Lower leg skin (tissue), 4 donors: ENCODE data around the gene VIPR1. TPM values are rescaled to one million over a fixed set of nuclear protein-coding genes. Genes with fewer than 3 reads are reported as not detected.

Source experiments
- DNase-seq, 2 donors: peaks; one replicate each; pipeline ENCODE4 v3.0.0-alpha.2; 2019; ENCODE audit warnings: low spot score in 2 of 2
- H3K4me3 ChIP-seq: fragments of 200-600 bp; sonication (generic); 2 replicates; pipeline ENCODE4 v1.5.1; 2017; ENCODE audit warnings: mild to moderate bottlenecking, low read depth; ENCODE audit not compliant: poor library complexity, severe bottlenecking
- POLR2A ChIP-seq, 2 donors: fragments of 450-650 bp; IDR thresholded peaks; one replicate each; pipeline ENCODE4 v1.6.1; 2016 to 2017; ENCODE audit warnings: antibody characterized with exemption in 2 of 2, mild to moderate bottlenecking in 1 of 2, moderate library complexity in 1 of 2
- WGBS, 2 donors: methylation state at CpG; one replicate each; pipeline ENCODE4 v1.1.5; 2018; 5-methylcytosine and 5-hydroxymethylcytosine counted together
- intact Hi-C: fragments of 100-400 bp; cut with DNase I; formaldehyde crosslinking; loops from one replicate; pipeline ENCODE4 v1.15.0; 2023; ENCODE audit warnings: low total_unique reads
- total RNA-seq, 4 donors: library from RNA; depleted of rRNA; stranded (reverse); fragments of >200 nt; gene quantifications; one replicate each; pipeline ENCODE4 v1.1.0, GENCODE V29; 2016
- TF ChIP-seq, protein P1 (sequence below), 3 donors: fragments of 450-650 bp; IDR thresholded peaks; one replicate each; pipeline ENCODE4 v1.5.1; 2016; ENCODE audit warnings: antibody characterized with exemption in 3 of 3, mild to moderate bottlenecking in 3 of 3, moderate library complexity in 2 of 3

VIPR1 gene
- total RNA-seq, 4 donors from 2014 or later, result 69.9 to 110 (median 70.8) TPM

DNA sequence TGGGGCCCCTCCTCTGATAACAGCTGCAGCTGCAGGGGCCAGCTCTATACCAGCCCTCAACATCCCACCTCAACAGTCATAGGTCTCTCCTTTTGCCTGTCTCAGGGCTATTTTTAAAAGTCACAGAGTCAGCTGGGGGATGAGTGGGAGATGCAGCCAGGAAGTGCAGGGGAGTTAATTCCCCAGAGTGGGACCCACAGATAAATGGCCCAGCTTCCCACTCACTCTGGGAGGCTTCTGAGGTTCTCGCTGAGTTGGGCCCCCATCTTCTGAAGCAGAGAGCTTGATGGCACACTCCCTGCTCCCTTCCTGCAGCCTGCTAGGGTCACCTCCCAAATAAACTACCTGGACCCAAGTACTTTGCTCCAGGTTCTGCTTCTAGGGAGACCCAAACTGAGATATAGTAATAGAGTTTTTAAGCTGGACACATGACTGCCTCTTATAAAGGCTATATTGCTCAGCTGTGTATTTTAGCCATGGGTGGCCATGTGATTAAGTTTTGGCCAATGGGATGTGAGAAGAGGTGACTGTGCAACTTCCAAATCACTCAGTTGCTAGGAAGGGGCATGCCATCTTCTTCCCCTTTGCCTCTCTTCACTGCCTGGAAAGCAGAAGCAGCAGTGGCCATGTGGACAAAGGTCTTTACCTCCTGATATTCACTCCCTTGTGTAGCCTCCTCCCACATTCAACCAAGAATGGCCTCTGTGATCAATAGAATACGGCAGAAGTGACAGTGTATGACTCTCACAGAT is 15.5 kb upstream of the VIPR1 start:
- 88 to 90% methylated on average over 2 of the region's 2 CpGs for WGBS, 2 donors
- peak in 1 of 2 donors; percentile 39 for DNase-seq
- TF ChIP-seq, protein P1, sequence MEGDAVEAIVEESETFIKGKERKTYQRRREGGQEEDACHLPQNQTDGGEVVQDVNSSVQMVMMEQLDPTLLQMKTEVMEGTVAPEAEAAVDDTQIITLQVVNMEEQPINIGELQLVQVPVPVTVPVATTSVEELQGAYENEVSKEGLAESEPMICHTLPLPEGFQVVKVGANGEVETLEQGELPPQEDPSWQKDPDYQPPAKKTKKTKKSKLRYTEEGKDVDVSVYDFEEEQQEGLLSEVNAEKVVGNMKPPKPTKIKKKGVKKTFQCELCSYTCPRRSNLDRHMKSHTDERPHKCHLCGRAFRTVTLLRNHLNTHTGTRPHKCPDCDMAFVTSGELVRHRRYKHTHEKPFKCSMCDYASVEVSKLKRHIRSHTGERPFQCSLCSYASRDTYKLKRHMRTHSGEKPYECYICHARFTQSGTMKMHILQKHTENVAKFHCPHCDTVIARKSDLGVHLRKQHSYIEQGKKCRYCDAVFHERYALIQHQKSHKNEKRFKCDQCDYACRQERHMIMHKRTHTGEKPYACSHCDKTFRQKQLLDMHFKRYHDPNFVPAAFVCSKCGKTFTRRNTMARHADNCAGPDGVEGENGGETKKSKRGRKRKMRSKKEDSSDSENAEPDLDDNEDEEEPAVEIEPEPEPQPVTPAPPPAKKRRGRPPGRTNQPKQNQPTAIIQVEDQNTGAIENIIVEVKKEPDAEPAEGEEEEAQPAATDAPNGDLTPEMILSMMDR (IDR thresholded peaks at IDR 0.05), result no peak
- no peak for TF ChIP-seq POLR2A (IDR thresholded peaks at IDR 0.05)
- intact Hi-C loops, result no loop called here
- no peak overlapping the region for H3K4me3 ChIP-seq

DNA sequence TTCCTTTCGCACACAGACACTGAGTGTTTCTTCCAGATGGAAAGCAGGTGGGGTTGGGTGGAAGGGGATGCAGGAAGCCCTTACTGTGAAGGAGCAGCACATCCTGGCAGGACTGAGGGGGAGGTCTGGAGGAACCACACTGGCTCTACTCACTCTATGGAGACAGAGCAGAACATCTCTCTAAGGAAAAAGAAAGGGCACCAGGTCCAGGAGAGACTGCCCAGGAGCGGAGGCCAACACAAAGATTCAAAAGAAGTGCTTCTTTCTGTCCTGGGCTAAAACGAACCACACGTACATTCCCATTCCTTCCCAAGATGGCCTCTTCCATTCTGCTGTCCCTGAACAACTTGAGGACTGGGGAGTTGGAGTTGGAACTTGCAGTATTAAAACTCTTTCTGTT is 13.8 kb upstream of the VIPR1 start:
- peak in 1 of 2 donors; percentile 39 for DNase-seq
- intact Hi-C loops, result no loop called here
- WGBS, 2 donors, result 73 to 84% methylated on average over 4 of the region's 4 CpGs
- no peak overlapping the region for H3K4me3 ChIP-seq
- no peak for TF ChIP-seq POLR2A (IDR thresholded peaks at IDR 0.05)
- TF ChIP-seq, protein P1 (IDR thresholded peaks at IDR 0.05), result no peak

DNA sequence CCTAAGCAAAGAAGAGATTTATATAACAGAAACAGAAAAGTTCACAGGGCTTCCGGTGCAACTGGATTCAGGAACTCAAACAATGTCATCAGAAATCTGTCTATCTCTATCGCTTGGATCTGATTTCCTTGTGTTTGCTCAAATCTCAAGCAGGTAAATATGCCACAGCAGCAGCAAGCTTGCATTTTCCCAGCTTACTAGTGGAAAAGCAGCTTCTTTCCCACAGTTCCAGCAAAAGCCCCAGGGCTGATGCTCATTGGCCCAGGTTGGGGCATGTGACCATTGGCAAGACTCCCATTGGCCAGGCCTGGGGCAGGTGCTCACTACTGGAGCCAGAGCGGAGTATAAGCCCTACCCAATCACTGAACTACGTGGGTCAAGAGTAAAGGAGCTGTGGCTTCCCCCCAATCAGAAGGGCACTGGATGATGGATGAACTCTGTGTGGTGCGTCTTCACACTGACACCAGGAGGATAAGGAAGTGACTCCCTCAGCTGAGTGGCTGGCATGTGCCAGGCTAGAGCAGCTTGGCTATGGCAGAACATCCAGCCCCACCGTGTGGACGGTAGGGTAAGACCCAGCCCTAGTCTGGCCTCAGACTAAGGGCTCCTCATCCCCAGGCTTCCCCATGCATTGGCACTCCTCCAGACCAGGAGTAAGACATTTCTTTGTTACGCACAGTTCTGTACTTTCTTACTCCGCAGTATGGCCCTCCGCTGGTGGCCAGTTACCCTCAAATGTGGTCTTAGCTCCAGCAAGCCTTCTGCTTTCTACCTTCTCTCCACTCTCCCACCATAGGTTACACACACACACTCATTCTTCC is 13.1 kb upstream of the VIPR1 start:
- 85% methylated on average over 10 of the region's 10 CpGs for WGBS, 2 donors
- intact Hi-C loops, result no loop called here
- DNase-seq, result peak in 1 of 2 donors; percentile 68
- TF ChIP-seq, protein P1 (IDR thresholded peaks at IDR 0.05), result no peak
- no peak for TF ChIP-seq POLR2A (IDR thresholded peaks at IDR 0.05)
- H3K4me3 ChIP-seq, result no peak overlapping the region

DNA sequence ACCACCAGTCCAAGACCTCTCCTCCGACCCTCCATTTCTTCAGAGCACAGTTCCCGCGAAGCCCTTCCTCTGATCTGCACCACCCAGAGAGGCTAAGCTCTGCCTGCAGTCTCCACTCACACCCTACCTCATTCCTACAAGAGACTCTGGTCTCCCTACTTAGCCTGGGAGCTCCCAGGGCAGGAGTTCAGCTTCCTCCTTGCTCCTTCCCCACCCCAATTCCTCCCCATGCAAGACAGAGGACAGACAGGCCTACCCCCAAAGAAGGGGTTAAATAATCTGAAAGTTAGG is 12.6 kb upstream of the VIPR1 start:
- TF ChIP-seq POLR2A (IDR thresholded peaks at IDR 0.05), result no peak
- TF ChIP-seq, protein P1 (IDR thresholded peaks at IDR 0.05), result no peak
- intact Hi-C loops, result no loop called here
- WGBS, 2 donors, result 77 to 89% methylated on average over 3 of the region's 3 CpGs
- H3K4me3 ChIP-seq, result no peak overlapping the region
- DNase-seq, result peak in 1 of 2 donors; percentile 80

DNA sequence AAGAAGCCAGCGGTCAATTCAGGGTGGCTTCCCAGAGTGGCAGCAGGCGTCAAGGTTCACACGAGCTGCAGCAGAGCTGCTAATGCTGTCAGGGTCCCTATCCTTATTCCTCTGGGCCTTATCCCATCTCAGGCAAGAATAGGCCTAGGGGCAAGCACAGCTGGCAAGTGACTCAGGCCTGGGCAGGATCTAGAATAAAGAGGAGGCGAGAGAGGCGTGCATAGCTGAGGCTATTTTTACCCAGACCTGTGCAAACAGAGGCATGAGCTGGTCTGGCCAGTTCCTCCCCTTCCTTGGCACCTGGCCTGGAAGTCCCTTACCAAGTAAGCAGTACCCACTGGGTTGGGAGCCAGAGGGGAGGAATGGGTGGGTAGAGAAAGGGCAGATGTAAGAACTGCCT is 12.2 kb upstream of the VIPR1 start:
- intact Hi-C loops, result no loop called here
- WGBS, 2 donors, result 32 to 49% methylated on average over 5 of the region's 5 CpGs
- no peak overlapping the region for H3K4me3 ChIP-seq
- DNase-seq, result peak in 1 of 2 donors; percentile 84
- TF ChIP-seq, protein P1 (IDR thresholded peaks at IDR 0.05), result no peak
- no peak for TF ChIP-seq POLR2A (IDR thresholded peaks at IDR 0.05)
